Activated CD4-positive, CD25-positive, alpha-beta regulatory T cell treated with anti-CD3 and anti-CD28 coated beads, Interleukin-2, amount 50 U/mL, for 16 hours (primary cell): ENCODE data around the gene P2RY4.
A peak's percentile ranks its signal among the peaks of the same experiment; 100 is the strongest.
"Not testable (repeated sequence)": the region's sequence is repeated elsewhere in the genome, so short reads cannot be mapped to it uniquely, and the experiment has no call there.

Experiments
- DNase-seq: peaks from one replicate; pipeline ENCODE4 v3.0.0-alpha.2; 2020; ENCODE audit warnings: low read depth, low spot score

P2RY4 gene

DNA sequence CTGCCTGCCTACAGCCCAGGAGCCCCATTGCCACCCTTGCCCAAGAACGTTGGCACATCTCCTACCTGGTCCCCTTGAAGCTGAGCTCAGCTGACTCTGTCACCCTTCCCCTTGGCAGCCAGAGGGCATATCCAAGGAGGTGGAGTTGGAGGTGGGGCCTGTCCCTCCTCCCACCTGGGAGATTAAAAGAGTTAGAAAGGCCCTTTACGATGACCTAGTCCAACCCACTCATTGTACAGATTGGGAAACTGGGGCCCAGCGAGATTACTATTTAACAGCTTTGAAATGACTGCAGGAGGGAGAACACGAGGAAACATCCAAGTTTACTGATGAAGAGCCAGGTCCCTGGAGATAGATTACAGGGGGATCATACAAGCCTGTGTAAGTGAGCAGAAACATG is at the start of gene P2RY4:
Gene P2RY4, minus strand, starts transcription at position 101 of the 400 bp plus-strand sequence. CDS start 580 bp downstream, outside the sequence.
- no peak for DNase-seq

DNA sequence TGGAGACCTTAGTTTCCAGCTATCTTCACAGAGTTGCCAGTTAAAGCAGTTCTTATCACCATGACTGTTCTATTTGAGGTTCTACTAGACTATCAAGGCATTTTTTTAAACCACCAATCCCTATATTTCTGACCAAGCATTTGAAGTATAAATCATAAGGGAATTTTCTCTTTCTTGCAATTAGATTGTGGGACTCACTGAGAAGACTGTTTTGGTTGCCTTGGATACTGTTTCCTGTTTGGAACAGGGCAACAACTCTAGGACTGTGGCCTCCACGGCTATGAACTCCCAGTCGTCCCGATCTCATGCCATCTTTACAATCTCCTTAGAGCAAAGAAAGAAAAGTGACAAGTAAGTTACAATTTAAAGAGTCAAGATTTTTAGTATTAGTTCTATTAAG is 41.7 kb upstream of the P2RY4 start:
- no peak for DNase-seq

DNA sequence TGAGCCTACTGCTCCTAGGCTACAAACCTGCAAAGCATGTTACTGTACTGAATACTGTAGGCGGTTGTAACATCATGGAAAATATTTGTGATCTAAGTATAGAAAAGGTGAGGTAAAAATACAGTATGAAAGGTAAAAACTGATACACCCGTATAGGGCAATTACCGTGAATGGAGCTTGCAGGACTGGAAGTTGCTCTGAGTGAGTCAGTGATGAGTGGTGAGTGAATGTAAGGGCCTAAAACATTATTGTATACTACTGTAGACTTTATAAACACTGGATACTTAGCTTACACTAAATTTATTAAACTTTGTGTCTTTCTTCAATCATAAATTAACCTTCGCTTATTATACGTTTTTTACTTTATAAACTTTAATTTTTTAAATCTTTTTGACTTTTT is 33.6 kb upstream of the P2RY4 start:
- no peak for DNase-seq

DNA sequence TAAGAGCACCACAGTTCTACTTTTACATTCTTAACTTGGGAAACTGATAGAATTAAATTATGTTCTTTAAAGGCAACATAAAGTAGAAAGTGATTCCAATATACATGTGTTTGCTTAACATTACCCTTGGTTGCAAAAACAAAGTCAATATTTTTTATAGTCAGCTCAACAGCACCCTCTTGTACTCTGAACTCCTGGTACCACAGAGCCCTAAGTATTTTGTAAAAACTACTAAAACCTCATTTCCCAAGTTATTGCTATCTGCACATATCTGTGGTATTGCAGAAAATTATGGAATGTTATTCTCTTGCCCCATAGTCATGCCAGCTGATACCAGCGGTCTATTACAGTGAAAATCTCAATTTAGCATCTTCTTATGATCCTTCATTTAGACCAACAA is 32.8 kb upstream of the P2RY4 start:
- DNase-seq: no peak

DNA sequence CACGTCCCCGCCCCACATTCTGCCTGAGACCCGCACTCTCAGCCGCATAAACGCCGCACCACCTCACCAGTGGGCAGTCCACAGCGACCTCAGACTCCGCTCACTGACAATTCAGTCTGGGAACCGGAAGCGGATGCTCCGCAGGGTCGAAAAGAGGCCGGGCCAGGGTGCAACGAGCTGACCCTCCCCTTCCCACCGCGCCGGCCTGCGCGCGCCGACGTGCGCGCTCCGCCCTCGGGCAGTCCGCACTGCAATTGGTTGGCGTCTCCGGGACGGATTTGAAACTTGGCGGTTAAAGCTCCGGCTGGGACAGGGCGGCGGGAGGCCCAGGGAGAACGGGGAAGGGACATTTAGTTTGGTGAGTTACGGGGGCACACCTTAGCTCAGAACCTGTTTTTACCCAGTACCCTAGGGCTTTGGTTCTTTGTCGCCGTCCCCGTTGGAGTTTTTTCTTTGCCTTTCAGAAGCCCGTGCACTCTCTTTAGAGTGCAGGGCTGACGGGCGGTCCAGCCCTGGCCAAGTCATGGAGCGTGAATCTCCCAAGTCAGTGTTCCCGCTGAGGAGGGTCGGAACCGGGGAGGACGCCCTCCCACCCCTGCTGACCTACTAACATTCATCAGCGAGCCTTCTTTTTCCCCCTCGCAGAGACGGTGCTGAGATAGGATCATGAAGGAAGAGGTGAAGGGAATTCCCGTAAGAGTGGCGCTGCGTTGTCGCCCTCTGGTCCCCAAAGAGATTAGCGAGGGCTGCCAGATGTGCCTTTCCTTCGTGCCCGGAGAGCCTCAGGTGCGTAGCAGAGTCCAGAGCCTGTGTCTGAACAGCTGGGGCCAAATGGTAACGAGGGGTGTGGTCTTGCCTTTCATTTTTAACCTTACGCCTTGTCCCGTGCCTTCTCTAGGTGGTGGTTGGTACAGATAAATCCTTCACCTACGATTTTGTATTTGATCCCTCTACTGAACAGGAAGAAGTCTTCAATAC is 30.1 kb upstream of the P2RY4 start, which contains the start of the genes KIF4A and PDZD11:
Gene KIF4A, plus strand, starts transcription at position 312 of the 978 bp plus-strand sequence. Its CDS starts 355 bp downstream, at position 667.
Gene PDZD11, minus strand, starts transcription at position 135 of the 978 bp plus-strand sequence. CDS start 586 bp downstream, outside the sequence.
- DNase-seq: peak; percentile 56

DNA sequence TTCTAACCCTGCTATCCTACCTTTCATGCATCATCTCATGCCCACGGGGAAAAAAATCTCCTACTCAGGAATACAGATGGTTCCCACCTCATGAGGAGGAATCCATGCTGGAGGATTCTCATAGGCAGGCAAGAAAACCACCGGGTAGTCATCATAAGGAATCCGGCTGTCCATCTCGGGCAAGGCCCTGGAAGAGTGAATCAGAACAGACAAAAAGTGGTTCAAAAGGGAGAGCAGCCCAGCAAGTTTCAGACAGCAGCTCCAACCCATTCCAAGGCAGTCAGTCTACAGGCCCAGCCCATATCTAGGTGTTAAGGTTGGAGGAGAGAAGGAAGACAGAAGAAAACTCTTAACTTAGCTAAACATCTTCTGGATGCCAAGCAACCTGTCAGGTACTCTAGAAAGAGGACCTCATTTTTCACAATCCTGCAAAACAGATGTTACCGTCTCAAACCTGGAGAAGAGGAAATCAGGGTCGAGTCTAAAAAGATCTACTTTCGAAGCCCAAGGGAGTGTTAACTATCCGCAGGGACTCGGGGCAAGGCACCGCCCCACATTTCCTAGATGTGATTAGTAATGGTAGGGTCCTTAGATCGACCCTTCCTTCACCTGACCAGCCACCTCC is 29.3 kb upstream of the P2RY4 start:
- DNase-seq: no peak

DNA sequence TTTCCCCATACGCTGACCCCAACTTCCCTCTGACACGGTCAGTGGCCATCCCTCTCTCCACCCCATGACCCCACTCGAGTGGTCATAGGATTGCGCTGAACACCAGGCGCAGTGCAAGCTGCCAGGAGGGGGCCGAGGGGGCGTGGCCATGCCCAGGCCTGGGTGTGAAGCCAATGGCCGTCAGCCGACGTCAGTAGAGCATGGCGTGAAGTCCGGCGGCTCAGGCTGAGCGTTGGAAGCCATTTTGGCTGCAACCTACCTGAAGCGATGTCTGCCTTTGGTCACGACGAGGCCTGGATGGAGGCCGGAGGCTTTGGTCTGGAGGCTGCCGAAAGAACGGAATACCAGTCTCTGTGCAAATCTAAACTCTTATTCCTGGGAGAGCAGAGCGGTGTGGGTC is 21.9 kb upstream of the P2RY4 start, which contains the start of gene RAB41:
Gene RAB41, plus strand, starts transcription at position 222 of the 400 bp plus-strand sequence. Its CDS starts 46 bp downstream, at position 268.
- DNase-seq: no peak

DNA sequence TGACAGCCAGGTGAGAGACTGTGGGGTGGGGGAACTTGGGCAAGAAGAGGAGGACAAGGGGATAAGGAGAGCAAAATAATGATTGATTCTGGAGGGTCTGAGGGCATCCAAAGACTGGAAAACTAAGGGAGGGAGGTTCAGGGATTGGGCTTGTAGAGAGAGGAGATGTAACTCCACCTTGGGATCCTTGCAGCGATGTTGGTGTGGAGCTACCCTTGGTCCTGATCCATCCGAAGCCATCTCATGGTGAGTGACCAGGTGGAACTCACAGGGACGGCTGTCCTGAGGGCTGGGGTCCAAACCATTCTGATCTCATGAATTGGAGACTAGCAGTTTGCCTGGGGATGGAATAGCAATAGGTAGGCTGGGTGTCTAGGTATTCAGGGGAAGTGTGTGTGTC is 20.6 kb upstream of the P2RY4 start:
- DNase-seq: no peak

DNA sequence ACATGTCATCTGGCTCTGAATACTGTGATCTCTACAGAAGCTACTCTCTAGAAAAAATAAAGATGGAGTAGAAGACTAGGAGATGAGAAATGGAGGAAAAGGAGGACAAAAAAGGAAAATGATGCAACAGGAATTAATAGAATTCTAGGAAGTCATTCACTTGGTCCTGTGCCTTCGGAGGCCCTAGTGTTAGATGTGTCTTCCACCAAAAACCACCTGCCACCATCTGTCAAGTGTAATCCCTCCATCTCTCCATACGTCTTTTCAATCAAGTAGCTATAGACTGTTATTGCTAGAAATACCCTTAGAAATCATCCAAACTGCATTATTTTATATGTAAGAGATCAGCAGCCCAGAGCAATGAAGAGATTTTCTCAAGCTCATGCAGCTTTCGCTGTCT is 19.1 kb upstream of the P2RY4 start:
- no peak for DNase-seq

DNA sequence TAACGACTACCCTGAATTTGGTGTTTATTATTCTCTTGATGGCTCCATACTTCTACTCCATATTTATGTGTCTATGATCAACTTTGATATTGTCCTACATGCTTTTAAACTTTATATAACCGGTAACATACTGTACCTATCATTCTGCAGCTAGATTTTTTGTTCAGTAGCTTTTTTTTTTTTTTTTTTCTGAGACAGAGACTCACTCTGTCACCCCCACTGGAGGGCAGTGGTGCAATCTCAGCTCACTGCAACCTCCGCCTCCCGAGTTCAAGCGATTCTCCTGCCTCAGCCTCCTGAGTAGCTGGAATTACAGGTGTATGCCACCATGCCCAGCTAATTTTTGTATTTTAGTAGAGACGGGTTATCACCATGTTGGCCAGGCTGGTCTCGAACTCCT is 14.0 kb upstream of the P2RY4 start:
- DNase-seq: not testable (repeated sequence)

DNA sequence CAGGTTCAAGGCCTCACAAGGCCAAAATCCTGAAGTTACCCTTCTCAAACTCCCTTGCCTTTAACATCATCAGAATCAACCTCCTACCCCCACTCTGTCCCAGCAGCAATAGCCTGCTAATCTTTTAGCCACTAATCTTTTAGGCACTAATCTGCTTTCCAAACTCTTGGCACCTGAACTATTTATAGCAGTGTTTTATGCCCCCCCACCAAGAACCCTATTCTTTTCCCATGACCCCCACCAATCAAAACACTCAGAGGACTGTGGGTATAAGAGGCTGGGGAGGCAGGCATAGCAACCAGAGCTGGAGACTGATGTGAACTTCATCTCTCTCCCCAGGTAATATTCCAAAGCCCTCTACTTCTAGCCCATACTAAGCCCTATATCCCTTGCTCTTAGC is 8.0 kb upstream of the P2RY4 start, which contains the start of gene ARR3:
Gene ARR3, plus strand, starts transcription at position 301 of the 400 bp plus-strand sequence. CDS start 1,052 bp downstream, outside the sequence.
- DNase-seq: no peak

DNA sequence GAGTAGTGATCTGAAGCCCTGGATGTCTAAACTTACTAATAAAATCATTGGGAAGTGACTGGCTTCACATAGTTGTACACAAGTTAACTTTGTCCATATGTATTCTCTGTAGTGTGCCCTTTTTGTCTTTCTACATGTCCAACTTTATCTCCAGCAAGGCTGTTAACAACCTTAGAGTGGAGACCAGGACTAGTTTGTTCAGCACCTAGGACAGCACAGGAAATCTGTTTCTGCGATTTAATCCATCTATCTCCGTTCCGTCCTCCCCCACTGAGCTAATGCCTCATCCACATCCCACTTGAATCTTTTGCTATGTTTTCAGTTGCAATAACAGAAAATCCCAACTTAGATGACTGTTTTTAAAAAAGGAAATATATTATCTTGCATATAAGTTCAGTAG is 4.8 kb upstream of the P2RY4 start:
- DNase-seq: no peak

DNA sequence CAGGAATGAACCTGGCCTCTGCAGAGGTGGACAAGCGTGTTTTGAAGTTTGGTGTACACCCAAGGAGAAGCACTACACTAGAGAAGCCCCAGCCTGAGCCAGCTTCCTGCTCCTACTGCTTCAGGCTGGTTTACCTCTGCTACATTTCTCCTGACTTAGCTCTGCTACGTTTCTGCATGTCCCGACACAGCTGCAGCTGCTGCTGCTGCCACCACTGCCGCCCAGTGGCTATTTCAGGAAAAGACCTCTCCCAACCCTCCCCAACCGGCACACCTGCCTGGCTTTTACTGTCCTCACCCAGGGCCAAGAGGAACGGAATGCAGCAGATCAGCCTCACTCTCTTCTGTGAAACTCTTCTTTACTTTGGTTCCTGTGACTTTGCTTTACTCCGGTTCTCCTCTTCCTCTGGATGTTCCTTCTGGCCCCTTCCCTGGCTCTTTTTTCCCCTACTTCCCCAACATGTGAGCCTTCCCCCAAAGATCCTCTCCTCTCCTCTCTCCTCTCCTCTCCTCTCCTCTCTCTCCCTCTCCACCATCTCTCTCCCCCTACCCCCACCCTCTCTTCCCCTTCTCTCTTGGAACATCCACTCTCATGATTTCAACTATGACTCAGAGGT is 3.1 kb upstream of the P2RY4 start:
- DNase-seq: no peak

DNA sequence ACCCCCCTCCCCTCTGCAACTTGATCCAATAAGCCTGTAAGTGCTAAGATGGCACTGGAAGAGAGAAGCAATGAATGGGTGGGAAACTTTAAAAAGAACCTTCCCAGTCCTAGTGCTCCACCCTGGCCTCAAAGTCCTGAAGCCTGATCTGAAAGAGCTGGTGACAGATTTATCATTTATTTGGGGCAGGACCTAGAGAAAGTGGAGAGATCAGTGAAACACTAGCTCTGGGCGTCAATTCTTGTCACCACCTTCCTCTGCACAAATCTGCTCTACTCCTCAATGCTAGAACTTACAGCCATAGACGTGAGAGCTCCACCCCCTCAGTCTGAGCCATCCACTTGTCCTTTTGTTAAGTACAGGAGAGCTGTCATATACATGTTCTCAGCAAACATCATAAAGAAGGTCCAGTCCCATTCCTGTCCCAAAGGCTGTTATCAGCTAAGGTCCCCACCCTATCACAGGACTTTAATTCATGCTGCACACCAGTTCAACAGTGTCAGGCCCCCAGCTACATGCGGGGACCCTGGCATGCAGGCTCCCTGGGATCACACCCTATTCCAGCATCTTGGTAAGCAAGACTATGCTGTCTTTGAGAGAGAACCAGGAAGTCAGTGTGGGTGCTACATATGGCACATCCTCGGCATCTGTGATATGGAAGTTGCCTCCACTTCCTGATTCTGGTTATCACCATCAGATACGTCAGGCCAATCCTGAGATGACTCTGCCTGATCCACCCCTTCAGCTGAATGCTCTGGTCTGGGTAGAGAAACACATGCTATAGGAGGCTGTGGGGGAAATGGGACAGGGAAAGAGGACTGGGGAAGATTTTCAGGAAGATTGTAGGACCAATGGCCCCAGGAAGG is 2.3 kb downstream of the P2RY4 start:
- DNase-seq: no peak

DNA sequence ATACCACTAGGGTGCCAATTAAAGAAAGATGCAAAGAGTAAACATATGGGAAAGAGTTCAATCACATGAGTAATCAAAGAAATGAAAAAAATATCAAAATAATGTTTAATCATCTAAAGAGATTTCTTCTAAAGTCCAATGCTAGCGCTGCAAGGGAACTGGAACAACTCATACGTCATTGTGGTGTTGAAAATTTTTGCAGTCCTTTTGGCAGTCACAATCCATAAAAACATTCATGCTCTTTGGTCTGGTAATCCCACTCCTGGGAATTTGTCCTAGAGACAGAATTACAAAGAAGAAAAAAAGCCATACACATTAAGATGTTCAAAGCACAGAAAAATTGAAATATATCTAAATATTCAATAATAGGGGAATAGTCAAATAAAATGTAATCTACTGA is 4.6 kb downstream of the P2RY4 start:
- no peak for DNase-seq

DNA sequence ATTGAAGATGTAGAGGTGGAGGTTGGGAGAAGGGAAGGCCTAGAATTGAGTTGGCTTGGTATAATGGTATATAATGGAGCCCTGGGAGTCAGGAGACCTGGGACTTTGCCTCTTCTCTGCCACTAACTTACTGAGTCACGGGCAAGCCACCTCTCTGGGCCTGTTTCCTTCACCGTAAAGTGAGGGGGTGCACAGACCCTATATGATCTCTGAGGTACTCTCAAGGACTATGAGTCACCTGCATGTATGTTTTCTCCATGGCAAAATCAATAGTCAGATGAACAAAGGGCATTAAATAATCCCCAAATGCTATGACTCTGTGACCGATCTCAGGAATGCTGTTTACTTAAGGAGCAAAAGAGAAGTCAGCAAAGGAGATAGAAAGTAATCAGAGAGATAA is 5.1 kb downstream of the P2RY4 start:
- DNase-seq: no peak

DNA sequence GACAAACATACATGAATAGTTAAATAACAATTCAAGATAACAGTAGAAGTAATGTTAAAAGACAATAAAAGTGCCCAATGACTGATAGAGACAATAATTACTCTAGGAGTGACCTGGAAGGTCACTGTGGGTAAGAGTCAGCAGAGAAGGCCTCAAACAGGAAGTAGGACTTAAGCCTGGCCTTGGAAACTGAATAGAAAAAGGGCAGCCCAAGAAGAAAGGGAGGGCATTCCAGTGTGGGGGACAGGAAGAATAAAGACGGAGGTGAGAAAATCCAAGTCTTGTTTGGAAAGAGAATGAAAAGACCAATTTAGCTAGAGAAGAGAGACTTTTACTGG is 6.0 kb downstream of the P2RY4 start:
- DNase-seq: no peak

DNA sequence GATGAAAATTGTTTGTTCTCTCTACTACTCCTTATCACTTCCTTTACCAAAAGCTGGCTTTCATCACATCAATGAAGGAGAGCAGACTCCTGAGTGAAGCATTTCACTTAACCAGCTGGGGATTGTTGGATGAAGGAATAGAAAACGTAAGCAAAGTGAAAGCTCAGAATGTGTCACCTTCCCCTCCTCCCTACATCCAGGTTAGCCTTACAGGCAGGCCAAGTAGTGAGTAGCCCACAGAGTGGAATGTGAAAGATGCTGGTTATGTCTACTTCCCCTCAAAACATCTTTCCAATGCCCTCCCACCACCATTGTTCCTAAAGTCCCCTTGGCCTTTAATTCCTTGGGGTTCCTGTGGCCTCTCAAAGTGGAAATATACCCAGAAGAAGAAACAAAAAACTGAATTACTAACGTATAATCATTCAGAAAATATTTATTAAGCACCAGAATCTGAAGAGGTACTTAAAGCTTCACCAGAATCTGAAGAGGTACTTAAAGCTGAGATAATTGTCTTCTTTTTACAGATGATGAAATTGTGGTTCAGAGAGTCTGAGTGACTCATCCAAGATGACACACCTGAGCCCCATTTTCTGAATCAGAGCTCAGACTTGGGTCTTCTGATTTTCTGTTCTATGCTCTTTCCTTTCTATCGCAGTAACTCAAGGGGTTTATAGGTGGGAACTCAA is 6.5 kb downstream of the P2RY4 start:
- DNase-seq: no peak

DNA sequence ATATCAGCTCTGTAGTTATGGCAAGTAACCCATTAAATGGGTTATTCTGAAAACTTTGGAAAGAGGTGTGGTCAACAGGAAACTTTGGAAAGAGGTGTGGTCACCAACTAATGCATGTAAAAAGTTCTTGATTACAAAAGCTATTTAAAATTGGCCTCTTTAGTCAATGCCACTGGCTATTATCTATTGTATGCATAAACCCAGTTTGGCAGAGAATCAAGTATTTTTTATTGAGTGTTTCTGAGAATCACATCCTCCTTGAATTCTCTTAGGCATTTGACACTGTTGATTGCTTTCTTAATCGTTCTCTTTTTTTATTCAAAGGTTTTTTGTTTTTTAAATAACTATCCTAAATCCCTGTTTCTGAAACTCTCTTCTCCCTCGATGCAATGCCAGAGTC is 7.5 kb downstream of the P2RY4 start:
- no peak for DNase-seq

DNA sequence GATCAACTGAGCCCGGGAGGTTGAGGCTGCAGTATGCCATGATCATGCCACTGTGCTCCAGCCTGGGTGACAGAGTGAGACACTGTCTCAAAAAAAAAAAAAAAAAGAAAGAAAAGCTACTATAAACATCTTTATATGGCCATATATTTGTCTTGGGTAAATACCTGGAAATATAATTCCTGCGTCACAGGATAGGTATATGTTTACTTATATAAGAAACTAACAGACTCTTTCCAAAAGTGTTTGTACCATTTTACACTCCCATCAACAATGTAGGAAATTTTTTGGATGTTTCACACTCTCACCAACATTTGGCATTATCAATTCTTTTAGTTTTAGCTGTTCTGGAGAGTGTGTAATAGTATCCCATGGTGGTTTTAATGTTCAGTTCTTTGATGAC is 12.8 kb downstream of the P2RY4 start:
- no peak for DNase-seq

DNA sequence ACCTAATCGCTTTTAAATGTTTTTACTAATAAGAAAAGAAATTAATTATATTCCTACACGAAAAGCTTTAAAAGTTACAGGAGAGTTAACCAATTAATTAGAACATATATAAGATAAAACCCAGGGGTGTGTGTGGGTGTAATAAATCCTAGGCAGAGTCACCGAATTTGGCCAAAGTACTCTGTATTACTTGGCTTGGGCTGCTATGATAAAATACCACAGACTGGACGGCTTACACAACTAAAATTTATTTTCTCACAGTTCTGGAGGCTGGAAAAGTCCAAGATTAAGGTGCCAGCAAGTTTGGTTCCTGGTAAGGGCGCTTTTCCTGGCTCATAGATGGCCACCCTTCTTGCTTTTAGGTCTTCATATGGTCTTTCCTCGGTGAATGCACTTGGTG is 15.1 kb downstream of the P2RY4 start:
- DNase-seq: no peak
